ENCODE measurements around the gene CCL19. TPM values are rescaled to one million over a fixed set of nuclear protein-coding genes. Genes with fewer than 3 reads are reported as not detected.

The CCL19 gene
- total and polyA plus RNA-seq, 2 donors (not counting 3 experiments of a cell fraction or from before 2014, with no cell fraction given), result not detected

DNA sequence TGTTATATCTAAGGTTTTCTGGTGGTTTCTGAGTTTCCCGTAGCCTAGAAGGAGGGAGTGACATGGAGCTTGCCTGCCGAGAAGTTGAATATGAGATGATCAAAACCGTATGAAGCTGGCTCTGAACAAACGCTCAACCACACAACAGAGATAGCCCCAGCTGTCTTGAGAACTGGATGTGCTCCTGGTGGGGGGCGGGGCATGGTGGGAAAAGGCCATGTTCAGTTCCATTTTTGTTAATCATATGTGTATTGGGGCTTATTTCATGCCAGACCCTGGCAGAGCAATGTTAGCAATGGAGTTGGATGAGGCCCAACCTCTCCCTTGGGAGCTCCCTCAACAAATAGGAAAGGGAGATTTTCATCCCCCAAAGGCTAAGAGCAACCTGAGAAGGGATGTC lies 4.8 kb downstream of the CCL19 start:
- POLR2A ChIA-PET, result no interaction called here
- BruUV-seq (replicated peaks), result no TSS peak
- dilution Hi-C loops (cut with MboI; ENCODE audit: extremely low pct_ligation_motif_present, low sequenced_read_pairs), result no loop called here

More for the DNA sequence above, 4.8 kb downstream of the CCL19 start:
- intact Hi-C loops (cut with micrococcal nuclease), result no loop called here
- H3K9ac ChIP-seq (replicated peaks; ENCODE audit: extremely low read depth, insufficient read depth, low read length), result no peak overlapping the region
- H3K4me3 ChIP-seq (replicated peaks in 1 of 3; ENCODE audit: insufficient read depth in 1 of 3, low read depth in 1 of 3, low read length in 3 of 3), result no peak overlapping the region
- FAIRE-seq, result no peak
- no peaks in the 10 kb centered on the region for H3K9me3 ChIP-seq (replicated peaks; ENCODE audit: control insufficient read depth, insufficient read depth, low read length)
- peaks cover 4 to 7% of the 10 kb centered on the region in 2 experiments for H3K27me3 ChIP-seq (ENCODE audit: control insufficient read depth in 2 of 2, insufficient read depth in 2 of 2, low read length in 2 of 2)
- DNase-seq (ENCODE audit: low read depth, low spot score), result no peak
- no peaks in the 10 kb centered on the region for H3K4me1 ChIP-seq (ENCODE audit: control insufficient read depth, extremely low read depth, insufficient read depth, low read length)
- H3K4me2 ChIP-seq (ENCODE audit: insufficient read depth, low read length), result no peak overlapping the region
- H3K36me3 ChIP-seq (ENCODE audit: control insufficient read depth in 2 of 2, extremely low read depth in 1 of 2, insufficient read depth in 2 of 2, low read length in 2 of 2), result no peaks in the 10 kb centered on the region
- no peak overlapping the region for H3K27ac ChIP-seq (ENCODE audit: insufficient read depth, low read depth, low read length)
- CTCF ChIA-PET, result interaction anchor here (1.8 to 3.5 kb wide), 2 partner anchors 15 to 16 kb away, joined by 7 to 17 read pairs; no protein-coding TSS in a partner anchor
- no peak overlapping the region for H2AFZ ChIP-seq (ENCODE audit: low read depth, low read length)
- H3K79me2 ChIP-seq (ENCODE audit: control insufficient read depth, insufficient read depth, low read length), result no peaks in the 10 kb centered on the region
- TF ChIP-seq MYC (IDR thresholded peaks at IDR 0.05; ENCODE audit: low read depth, low read length) (no peak), FOS (IDR thresholded peaks at IDR 0.05; ENCODE audit: borderline replicate concordance, insufficient read depth, low read length) (no peak), GATA2 (IDR thresholded peaks at IDR 0.05; ENCODE audit: insufficient read depth, insufficient read length, low read depth, low read length) (no peak), POLR2AphosphoS5 (IDR thresholded peaks at IDR 0.05; ENCODE audit: insufficient read depth, low read depth, low read length) (no peak), EZH2 (IDR thresholded peaks at IDR 0.05; ENCODE audit: borderline replicate concordance, low read depth, low read length, severe bottlenecking) (no peak), POLR2A (IDR thresholded peaks at IDR 0.05; ENCODE audit: low read depth, low read length) (no peak), JUN (IDR thresholded peaks at IDR 0.05; ENCODE audit: borderline replicate concordance, insufficient read depth, insufficient read length, low read depth) (no peak)
- TF ChIP-seq, protein P1, sequence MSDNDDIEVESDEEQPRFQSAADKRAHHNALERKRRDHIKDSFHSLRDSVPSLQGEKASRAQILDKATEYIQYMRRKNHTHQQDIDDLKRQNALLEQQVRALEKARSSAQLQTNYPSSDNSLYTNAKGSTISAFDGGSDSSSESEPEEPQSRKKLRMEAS (IDR thresholded peaks at IDR 0.05; ENCODE audit: insufficient read depth, insufficient read length), result no peak
- TF ChIP-seq, protein P2, sequence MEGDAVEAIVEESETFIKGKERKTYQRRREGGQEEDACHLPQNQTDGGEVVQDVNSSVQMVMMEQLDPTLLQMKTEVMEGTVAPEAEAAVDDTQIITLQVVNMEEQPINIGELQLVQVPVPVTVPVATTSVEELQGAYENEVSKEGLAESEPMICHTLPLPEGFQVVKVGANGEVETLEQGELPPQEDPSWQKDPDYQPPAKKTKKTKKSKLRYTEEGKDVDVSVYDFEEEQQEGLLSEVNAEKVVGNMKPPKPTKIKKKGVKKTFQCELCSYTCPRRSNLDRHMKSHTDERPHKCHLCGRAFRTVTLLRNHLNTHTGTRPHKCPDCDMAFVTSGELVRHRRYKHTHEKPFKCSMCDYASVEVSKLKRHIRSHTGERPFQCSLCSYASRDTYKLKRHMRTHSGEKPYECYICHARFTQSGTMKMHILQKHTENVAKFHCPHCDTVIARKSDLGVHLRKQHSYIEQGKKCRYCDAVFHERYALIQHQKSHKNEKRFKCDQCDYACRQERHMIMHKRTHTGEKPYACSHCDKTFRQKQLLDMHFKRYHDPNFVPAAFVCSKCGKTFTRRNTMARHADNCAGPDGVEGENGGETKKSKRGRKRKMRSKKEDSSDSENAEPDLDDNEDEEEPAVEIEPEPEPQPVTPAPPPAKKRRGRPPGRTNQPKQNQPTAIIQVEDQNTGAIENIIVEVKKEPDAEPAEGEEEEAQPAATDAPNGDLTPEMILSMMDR (IDR thresholded peaks at IDR 0.05; ENCODE audit: extremely low read depth in 1 of 2, insufficient read depth in 1 of 2, low read depth in 1 of 2, low read length in 2 of 2), result no peak
- H3K9me1 ChIP-seq (replicated peaks; ENCODE audit: control insufficient read depth, extremely low read depth, insufficient read depth, low read length), result no peaks in the 10 kb centered on the region
- H4K20me1 ChIP-seq (replicated peaks; ENCODE audit: control insufficient read depth, extremely low read depth, insufficient read depth, low read length), result no peaks in the 10 kb centered on the region

Measured in endothelial cell of umbilical vein (primary cell).